ENCODE data around the gene LRRC8C.
A peak's percentile ranks its signal among the peaks of the same experiment; 100 is the strongest.
"Not testable (repeated sequence)": the region's sequence is repeated elsewhere in the genome, so short reads cannot be mapped to it uniquely, and the experiment has no call there.

LRRC8C gene

DNA sequence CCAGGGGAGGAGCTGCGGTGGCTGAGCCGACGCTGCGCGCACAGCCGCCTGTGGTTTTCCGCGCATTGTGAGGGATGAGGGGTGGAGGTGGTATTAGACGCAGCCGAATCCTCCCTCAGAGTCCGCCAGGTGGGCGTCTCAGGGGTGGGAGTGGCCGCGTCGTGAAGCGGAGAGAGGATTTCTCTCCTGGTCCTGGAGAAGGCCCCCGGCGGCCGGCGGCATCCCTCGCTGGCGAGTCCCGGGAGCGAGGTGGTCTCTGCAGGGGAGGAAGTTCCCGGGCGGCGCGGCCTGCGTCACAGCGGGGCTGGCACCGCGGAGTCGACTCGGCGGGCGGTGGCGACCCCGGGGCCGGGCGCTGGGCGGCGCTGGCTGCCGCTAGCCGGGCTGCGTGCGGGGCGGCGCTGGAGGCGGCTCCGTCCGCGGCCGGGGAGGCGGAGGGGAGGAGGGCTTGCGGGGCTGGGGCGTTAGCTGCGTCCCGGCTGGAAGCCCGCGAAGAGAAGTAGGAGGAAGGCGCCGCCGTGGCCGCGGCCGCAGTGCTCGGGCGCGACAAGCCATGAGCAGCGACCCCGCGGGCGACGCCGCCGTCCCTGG, at the start of gene LRRC8C:
LRRC8C (plus strand) TSS at position 464 of the 591 bp plus-strand sequence. CDS start 53,354 bp downstream, outside the sequence.
- peak; percentile 86 for DNase-seq

DNA sequence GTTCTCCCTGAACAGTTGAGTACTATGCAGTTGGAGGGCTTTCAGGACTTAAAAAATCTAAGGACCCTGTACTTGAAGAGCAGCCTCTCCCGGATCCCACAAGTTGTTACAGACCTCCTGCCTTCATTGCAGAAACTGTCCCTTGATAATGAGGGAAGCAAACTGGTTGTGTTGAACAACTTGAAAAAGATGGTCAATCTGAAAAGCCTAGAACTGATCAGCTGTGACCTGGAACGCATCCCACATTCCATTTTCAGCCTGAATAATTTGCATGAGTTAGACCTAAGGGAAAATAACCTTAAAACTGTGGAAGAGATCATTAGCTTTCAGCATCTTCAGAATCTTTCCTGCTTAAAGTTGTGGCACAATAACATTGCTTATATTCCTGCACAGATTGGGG, 48.7 kb upstream of the LRRC8C start:
- DNase-seq, result no peak

DNA sequence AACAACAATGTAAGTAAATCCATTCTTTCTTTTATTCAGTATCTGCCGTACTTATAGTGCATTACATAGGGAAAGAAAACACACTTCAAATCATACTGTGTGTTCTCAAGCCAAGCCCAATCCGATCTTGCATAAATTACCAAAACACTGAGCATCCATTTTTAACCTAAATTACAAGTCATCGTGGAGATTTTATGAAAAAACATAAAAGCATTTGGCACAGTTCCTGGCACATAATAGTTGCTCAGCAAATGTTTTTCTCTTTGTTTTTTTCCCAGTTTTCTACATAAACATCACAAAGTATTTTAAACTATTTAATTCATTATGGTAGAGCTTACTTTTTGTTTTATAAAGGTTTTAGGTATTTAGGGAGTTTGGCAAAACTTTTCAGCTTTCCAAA, 48.1 kb upstream of the LRRC8C start:
- DNase-seq, result no peak

DNA sequence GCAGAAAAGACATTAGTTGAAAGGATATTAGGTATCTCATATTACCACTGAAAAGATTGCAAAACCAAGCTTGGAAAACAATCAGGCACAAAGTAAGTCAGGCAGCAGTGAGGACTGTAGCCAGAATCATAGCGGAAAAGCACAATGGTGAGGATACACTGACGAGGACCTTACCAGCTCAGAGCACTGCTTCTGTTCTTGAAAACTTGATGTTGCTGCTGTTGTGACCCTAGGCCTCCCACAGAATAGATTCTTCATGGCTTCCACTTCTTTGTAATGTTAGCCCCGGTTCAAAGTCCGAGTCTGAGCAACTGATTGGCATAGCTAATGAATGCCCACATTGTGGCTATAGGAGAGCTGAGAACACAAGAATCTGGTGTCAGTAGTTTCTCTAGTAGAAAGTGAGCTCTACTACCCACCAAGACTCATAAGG, 45.2 kb upstream of the LRRC8C start:
- DNase-seq, result no peak

DNA sequence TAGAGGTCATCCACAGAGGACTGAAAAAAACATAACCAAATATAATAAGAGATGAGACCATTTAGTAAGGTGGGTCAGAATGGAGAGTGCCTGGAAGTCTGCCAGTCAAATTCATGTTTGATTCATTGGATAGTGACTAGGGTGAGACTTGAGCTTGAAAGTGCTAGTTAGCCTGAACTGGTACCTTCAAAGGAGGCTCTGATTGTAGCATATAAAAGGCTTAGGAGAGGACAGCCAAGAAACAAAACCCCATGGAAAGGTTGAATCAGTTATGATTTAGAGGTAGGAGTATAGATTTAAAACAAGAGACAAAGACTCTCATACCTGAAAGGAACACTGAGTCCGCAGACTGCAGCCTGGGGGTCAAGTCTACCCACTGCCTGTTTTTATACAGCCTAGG, 44.4 kb upstream of the LRRC8C start:
- DNase-seq, result no peak

DNA sequence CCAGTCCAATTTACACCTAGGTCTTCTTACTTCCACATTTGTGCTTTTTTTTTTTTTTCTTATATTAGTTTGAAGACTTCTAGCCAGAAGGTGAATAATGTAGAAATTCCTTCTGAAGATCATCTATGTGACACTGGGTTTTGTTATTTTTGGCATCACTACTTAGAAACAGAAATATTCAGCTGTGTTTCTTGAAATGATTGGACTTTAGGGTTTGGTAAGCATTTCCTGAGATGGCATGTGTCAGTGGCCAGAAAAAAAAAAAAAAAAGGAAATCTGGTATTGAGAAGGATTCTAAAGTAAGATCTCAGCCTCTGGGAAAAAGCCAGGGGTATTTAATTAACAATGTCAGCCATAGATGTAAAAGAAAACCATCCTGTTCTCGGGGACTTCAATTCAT, 43.4 kb upstream of the LRRC8C start:
- no peak for DNase-seq

DNA sequence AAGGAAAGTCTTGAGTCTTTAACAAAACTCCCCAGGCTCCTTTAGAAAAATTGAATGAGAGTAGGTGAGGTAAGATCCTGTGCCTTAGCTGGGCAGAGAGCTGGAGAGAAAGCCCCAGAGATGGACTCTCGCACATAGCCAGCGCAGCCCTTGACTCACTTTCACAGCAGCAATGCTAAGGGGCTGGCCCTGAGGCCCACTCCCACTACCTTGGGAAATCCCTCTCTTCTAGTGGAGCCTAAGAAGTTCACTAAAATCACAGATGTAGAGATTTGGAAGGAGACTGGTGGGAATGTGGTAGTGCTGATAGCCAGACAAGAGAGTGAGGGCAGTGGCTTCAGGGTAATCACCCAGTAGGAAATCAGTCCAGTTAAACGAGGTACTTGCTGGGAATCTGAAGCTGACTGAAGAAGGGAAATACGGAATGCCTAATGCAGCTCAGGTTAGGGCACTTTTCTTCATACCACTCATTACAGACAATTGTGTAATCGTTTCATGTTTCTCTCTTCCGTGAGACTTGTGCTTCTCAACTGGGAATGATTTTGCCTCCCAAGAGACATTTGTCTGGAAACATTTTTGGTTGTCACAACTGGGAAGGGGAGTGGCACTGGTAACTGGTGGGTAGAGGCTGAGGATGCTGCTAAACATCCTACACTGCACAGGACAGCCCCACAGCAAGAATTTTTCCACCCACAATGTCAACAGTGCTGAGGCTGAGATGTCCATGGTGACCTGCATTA, 42.4 kb upstream of the LRRC8C start:
- no peak for DNase-seq

DNA sequence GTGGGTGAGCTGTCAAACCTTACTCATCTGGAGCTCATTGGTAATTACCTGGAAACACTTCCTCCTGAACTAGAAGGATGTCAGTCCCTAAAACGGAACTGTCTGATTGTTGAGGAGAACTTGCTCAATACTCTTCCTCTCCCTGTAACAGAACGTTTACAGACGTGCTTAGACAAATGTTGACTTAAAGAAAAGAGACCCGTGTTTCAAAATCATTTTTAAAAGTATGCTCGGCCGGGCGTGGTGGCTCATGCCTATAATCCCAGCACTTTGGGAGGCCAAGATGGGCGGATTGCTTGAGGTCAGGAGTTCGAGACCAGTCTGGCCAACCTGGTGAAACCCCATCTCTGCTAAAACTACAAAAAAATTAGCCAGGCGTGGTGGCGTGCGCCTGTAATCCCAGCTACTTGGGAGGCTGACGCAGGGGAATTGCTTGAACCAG, 40.0 kb upstream of the LRRC8C start:
- DNase-seq, result not testable (repeated sequence)

DNA sequence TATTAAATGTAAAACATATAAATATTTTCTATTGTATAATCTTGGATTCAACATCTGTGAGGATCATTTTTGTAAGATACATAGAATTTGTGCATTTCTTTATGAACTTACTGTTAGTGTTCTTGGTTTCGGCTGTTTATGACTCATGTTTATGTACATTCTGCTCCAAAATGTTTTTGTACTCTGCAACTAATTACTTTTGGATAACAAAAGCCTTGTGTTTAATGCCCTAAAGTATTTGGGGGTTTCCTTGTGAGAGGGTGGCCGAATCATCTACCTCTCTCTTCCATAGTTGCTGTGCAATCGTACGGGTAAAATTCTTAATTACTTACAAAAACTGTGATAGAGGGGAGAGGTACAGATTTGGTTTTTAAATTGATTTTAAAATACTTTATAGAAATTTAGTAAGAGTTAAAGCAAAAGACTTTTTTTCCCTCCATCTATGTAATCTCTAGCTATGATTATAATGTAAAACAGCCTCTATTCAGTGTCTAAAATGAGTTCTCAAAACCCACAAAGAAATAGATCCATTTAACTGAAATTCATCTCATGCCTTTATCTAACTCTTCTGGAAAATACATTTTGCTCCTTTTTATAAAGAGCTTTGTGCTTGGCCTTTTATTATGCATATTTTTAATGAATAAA, 38.7 kb upstream of the LRRC8C start:
- DNase-seq, result no peak

DNA sequence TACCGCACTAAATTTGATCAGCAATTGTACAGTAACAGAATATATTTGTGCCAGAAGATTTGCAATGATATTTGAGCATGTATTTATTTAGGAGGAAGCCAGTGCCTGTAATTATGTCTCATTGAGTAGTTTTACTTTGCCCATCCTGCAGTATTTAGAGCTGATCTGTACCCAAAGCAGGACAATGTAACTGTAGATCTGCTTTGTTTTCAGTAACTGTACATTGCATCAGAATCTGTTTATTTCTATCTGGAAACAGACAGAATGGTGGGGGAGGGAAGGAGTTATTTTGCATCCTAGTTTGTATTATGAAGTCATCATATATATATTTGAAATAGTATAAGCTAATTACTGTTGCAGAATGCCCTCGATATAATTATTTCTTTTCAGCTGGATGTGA, 36.2 kb upstream of the LRRC8C start:
- no peak for DNase-seq

DNA sequence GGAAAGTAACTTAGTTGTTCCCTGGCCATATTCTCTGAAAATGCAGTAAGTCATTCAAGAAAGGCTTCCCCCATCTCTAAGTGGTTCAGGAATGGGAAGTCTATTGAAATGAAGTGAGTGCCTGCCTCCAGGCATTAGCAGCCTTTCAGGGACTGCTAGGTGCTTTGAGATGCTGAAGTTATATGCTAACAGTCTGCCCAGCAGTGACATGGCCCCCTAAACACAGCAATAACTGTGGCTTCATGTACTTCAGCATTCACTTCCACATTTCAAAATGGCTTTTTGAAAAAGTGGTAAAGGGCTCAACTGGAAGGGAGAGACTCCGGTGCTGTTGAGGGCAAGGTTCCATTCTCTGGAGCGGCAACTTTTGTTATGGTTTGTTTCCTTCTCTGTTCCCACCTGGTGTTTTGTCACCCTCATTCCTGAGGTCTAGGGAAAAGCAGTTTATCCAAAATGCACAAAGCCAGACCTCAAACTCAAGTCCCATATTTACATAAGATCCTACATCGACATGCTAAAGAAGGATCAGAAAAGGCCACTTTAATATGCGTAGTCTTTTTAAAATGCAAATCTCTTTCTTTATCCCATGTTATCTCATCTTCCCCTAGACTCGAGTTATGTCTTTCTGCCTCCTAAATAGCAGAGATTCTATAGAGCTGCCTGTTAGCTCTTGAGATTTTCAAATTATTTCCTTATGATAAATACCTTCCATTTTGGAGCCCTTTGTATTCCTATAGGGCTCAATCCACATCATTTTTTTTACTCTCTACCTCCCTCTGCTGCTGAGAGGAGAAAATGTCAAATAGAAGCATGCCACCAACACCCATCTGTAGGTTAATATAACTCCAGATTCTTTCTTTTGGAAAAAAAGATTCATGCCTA, 34.2 kb upstream of the LRRC8C start:
- DNase-seq, result no peak

DNA sequence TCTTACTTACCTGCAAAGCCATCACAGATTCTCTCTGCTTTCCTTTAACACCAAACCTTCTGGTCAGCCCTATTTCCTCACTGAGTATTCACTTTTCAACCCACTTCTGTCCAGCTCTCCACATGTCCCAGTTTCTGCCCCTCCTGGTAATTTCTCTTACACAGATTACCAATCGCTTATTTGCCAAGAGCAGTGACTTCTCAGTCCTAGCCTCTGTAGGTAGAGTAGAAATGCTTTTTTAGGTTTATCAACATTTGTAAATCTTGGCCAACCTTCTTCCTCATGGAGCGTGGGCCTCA, 33.6 kb upstream of the LRRC8C start:
- no peak for DNase-seq

DNA sequence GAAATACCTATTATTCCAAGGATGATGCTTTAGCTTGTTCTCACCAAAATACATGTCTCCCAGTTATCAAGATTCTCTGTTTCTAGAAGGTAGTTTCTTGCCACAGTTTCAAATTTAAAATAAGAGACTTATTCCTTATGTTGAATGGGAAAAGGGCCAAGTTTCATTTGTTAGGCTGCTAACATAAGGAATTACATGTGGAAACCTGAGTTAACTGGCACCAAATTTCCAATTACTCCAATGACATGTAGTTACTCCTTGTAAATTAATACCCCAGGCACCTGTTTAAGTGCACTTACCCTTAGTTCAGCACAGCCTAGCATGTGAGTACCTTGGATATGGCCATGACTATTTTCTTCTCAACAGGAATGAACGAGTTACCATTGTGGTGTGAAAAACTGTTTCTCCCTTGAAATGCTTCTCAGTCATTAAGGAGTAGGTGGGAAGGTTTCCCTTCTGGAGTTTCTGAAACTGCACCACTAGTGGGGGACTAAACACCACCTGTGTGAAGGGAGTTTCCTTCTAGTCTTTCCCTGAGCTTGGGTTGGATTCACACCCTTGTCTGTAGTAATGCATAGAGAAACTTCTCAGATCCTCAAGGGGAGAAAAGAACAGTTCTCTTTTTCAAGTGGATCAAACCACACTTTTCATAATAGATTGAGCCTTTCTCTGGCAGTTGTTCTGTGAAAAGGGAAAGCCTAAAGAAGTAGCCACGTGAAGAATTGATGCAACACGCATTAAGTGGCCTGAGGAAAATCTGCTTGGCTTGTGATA, 32.3 kb upstream of the LRRC8C start:
- no peak for DNase-seq

DNA sequence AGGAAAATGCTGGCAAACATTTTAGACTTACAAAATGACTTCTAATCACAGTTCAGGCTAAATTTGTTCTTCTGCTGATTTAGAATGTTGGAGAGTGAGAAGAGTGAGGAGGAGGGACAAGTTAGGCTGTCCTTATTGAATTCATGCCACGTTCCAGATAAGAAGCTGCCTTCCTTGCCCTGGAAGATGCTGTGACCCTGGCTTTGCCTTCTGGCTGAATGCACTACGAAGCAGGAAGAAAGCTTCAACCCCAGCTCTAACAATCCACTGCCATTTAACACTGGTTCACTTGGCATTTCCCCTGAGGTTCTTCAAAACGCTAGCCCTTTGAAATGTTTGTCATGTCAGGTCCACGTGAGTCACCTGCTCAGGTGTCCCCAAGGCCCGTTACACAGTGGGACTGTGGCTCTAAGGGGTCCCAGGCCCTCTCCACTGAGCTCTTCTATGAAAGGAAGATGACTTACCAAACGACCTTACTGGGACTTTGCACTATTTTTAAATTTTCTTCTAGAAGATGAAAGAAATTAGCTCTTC, 30.0 kb upstream of the LRRC8C start:
- DNase-seq, result no peak

DNA sequence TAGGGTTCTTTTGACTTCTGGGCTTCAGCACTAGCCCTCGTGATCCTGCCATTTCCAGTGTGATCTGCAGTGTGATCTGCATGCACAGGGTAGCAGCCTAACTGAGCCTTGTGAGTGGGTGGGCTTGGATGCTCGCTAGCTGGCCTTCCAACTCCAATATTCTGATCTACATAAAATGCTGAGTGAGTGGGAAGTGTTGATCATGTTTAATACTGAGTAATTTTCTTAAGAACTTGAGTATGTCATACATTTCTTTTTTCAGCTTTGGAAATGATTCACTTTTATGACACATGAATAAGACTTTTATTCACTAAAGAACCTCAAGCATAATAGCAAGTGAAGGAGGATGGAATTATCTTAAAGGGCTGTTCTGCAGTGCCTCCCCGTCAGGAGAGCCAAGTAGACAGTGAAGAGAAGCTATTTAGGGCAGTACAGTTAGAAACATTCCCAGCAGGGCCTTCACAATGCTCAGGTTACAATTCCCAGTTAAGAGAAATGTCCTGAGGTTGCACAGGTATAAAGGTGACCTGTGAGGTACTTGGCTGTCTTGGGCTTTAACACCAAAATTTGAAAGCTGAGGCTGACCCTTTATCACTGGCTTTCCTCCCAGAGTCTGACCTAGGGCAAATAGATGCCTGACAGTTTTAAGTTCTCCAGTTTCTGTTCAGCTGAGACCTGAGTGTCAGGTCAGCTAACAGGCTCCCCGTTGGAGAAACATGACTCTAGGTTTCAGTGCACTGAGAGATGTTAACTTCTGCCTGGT, 29.1 kb upstream of the LRRC8C start:
- no peak for DNase-seq

DNA sequence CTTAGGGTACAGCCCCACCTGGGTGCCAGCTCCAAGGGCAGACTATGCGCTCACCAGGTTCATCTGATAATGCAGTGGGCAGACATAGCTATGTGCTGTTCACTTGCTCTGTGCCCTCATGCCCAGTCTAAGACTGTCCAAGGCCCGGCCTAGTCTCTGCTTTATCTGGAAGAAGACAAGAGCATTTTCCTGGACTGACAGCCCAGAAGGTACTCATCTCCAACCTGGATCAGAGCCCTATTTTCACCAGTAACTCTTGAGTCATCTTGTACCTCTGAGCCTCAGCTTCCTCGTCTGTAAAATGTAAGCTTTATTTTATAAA, 28.5 kb upstream of the LRRC8C start:
- DNase-seq, result no peak

DNA sequence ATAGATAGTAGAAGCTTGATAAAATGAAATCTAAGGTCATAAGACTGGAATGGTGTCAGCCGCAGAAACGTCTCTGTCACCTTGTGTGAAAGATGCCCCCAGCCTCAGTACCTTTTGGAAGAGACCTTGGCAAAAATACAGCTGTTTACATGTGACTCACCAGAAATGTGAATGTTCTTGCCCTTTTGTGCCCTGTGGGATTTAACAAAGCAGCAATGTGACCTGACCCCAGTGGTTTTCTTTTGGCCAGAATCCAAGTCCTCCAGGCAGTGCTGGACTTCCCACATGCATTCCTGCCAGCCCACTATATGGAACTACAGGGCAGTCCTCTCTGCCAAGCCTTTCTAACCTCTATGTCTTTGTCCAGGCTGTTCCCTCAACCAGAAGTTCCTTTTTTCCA, 27.2 kb upstream of the LRRC8C start:
- no peak for DNase-seq

DNA sequence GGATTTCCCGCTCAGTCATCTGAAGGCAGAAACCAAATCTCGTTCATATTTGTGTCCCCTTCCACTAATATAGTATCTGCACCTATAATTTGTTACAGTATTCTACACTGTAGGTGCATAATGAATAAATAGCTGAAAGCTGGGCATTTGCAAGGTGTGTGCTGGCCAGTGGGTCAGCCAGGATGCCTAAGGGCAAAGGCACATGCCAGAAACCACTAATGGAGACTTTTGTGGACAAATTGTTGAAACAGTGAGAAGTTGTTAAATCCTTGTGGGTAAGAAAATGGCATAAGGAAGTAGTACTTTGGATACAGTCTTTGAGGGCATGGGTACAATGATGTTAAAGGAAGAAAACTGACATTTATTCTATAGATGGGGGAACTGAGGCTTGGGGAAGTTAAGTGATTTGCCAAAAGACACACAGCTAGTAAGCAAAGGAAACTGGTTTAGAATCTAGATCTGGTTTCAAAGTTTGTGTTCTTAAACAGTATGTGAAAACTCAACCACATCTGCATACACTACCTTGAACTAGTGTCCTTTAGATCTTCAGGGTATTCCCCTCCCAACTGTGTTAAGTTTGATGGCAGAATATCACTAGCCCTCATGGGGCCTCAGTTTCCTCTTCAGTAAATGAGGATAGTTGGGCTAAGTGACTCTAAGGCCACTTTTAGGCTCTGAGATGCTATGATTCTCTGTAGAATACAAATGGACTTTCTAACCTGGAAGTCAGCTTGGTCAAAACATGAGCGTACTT, 26.5 kb upstream of the LRRC8C start:
- no peak for DNase-seq

DNA sequence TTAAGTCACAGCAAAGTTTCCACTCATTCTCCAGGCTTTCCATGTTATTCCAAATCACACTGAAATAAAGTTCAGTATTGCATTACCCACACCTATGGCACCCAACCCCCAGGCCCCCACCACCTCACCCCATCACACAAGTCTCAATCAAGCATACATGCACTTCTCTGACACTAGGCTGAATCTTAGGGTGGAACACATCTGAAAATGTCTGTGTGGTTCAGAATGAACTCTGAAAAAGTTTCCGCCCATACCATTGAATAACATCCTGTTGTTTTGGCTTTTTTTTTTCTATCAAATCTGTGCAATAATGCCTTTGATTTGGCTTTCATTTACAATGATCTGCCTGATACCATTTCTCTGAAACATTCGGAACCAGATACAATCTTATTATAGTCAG, 25.8 kb upstream of the LRRC8C start:
- DNase-seq, result peak; percentile 41

DNA sequence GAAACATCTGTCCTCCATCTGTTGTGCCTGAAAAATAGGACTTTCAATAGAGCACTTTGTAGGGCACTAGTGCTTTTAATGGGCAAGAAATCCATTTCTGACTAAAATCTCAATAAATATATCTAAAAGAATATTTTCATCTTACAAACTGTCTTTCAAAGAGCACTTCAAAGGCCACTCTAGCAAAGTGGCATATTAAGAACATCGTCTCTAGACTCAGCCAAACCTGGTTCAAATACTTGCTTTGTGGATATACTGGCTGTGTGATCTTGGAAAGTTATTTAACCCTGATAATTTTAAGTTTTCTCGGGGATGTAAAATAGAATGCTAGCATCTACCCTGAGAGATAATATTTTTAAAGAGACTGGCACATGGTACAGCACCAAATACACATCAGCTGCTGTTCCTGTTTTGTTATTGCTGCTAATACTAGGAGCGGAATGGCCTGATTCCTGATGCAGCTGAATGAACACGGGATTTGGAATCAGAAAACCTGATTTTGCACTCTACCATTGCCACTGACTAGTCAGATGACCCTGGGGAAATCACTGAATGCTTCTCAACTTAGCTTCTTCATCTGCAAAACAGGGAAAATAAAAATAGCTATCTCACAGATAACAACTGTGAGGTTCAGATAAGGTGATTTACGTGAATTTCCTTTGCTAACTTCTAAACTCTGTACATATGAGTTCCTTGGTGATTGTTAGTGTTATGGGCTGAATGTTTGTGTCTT, 25.2 kb upstream of the LRRC8C start:
- DNase-seq, result no peak
